HG02571 (cell line): ENCODE data around the gene BAIAP2L2.
"Not testable (repeated sequence)": the region's sequence is repeated elsewhere in the genome, so short reads cannot be mapped to it uniquely, and the experiment has no call there.

Source experiments
- ATAC-seq: cut with Tn5 transposase; IDR thresholded peaks from one replicate; pipeline ENCODE4 v1.9.1; 2021; ENCODE audit warnings: mild to moderate bottlenecking, moderate library complexity; ENCODE audit not compliant: unreplicated experiment

Gene BAIAP2L2

GRCh38 chr22:38110008-38110862, at the start of gene BAIAP2L2:
Gene BAIAP2L2 (minus strand): TSS chr22:38110684. CDS start chr22:38110525, 159 bp downstream.
- no peak for ATAC-seq

GRCh38 chr22:38155703-38156102, 45.2 kb upstream of the BAIAP2L2 start:
- ATAC-seq, result no peak

GRCh38 chr22:38154563-38154915, 44.1 kb upstream of the BAIAP2L2 start:
- not testable (repeated sequence) for ATAC-seq

- ATAC-seq, result no peak
Measured at GRCh38 chr22:38153821-38154562, 43.5 kb upstream of the BAIAP2L2 start.

- no peak for ATAC-seq
Measured at GRCh38 chr22:38151126-38151500, 40.6 kb upstream of the BAIAP2L2 start.

GRCh38 chr22:38148245-38148644, 37.8 kb upstream of the BAIAP2L2 start:
- ATAC-seq, result no peak

GRCh38 chr22:38146166-38146565, 35.7 kb upstream of the BAIAP2L2 start:
- not testable (repeated sequence) for ATAC-seq

GRCh38 chr22:38144025-38144405, 33.5 kb upstream of the BAIAP2L2 start:
- ATAC-seq, result no peak

GRCh38 chr22:38142606-38143005, 32.1 kb upstream of the BAIAP2L2 start:
- ATAC-seq, result no peak

GRCh38 chr22:38141217-38141973, 30.9 kb upstream of the BAIAP2L2 start:
- no peak for ATAC-seq

- ATAC-seq, result no peak
Measured at GRCh38 chr22:38139901-38140300, 29.4 kb upstream of the BAIAP2L2 start.

GRCh38 chr22:38138961-38139360, 28.5 kb upstream of the BAIAP2L2 start:
- ATAC-seq, result no peak

- ATAC-seq, result no peak
Measured at GRCh38 chr22:38137876-38138687, 27.6 kb upstream of the BAIAP2L2 start.

GRCh38 chr22:38136607-38137006, 26.1 kb upstream of the BAIAP2L2 start:
- no peak for ATAC-seq

GRCh38 chr22:38135133-38135706, 24.7 kb upstream of the BAIAP2L2 start:
- ATAC-seq, result no peak

- no peak for ATAC-seq
Measured at GRCh38 chr22:38133331-38133730, 22.8 kb upstream of the BAIAP2L2 start.

GRCh38 chr22:38132794-38133193, 22.3 kb upstream of the BAIAP2L2 start:
- ATAC-seq, result no peak

- ATAC-seq, result no peak
Measured at GRCh38 chr22:38132136-38132535, 21.7 kb upstream of the BAIAP2L2 start.

GRCh38 chr22:38131399-38131798, 20.9 kb upstream of the BAIAP2L2 start:
- ATAC-seq, result no peak

GRCh38 chr22:38129856-38130255, 19.4 kb upstream of the BAIAP2L2 start:
- ATAC-seq, result no peak
